Lower leg skin (tissue), 4 donors: ENCODE measurements around the gene CELA1. TPM values are rescaled to one million over a fixed set of nuclear protein-coding genes. Genes with fewer than 3 reads are reported as not detected.
"Not testable (repeated sequence)": the region's sequence is repeated elsewhere in the genome, so short reads cannot be mapped to it uniquely, and the experiment has no call there.

ENCODE experiments used
- DNase-seq, 2 donors: peaks; one replicate each; pipeline ENCODE4 v3.0.0-alpha.2; 2019; ENCODE audit warnings: low spot score in 2 of 2
- H3K4me3 ChIP-seq: fragments of 200-600 bp; sonication (generic); 2 replicates; pipeline ENCODE4 v1.5.1; 2017; ENCODE audit warnings: mild to moderate bottlenecking, low read depth; ENCODE audit not compliant: poor library complexity, severe bottlenecking
- CTCF ChIP-seq, 3 donors: fragments of 450-650 bp; IDR thresholded peaks; one replicate each; pipeline ENCODE4 v1.5.1; 2016; ENCODE audit warnings: antibody characterized with exemption in 3 of 3, mild to moderate bottlenecking in 3 of 3, moderate library complexity in 2 of 3
- POLR2A ChIP-seq, 2 donors: fragments of 450-650 bp; IDR thresholded peaks; one replicate each; pipeline ENCODE4 v1.6.1; 2016 to 2017; ENCODE audit warnings: antibody characterized with exemption in 2 of 2, mild to moderate bottlenecking in 1 of 2, moderate library complexity in 1 of 2
- WGBS, 2 donors: methylation state at CpG; one replicate each; pipeline ENCODE4 v1.1.5; 2018; 5-methylcytosine and 5-hydroxymethylcytosine counted together
- intact Hi-C: fragments of 100-400 bp; cut with DNase I; formaldehyde crosslinking; loops from one replicate; pipeline ENCODE4 v1.15.0; 2023; ENCODE audit warnings: low total_unique reads
- total RNA-seq, 4 donors: library from RNA; depleted of rRNA; stranded (reverse); fragments of >200 nt; gene quantifications; one replicate each; pipeline ENCODE4 v1.1.0, GENCODE V29; 2016

CELA1 gene
- total RNA-seq, 4 donors from 2014 or later = not detected

- WGBS, 2 donors = 80 to 82% methylated on average over 7 of the region's 7 CpGs
- no peak for TF ChIP-seq CTCF (IDR thresholded peaks at IDR 0.05)
- TF ChIP-seq POLR2A (IDR thresholded peaks at IDR 0.05) = no peak
- DNase-seq = no peak
- H3K4me3 ChIP-seq = no peak overlapping the region
- intact Hi-C loops = no loop called here
Measured at GRCh38 chr12:51345681-51346080, 798 bp downstream of the CELA1 start.

DNA sequence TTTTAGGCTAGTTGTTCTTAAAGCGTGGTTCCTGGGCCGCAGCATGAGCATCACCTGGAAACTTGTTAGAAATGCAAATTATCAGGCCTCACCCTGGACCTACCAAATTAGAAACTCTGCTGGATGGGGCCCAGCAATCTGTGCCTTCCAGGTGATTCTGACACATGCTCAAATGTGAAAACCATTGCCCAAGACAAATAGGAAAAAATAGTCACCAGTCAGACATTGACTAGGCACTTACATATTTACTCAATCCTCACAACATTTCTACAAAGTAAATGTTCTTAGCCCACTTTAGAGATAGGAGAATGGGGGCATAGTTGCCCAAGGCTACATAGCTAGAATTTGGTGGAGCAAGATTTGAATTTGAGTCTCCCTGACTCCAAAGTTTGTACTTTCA is 3.3 kb downstream of the CELA1 start:
- no peak overlapping the region for H3K4me3 ChIP-seq
- TF ChIP-seq CTCF (IDR thresholded peaks at IDR 0.05) = no peak
- no peak for DNase-seq
- 52 to 63% methylated on average over 2 of the region's 2 CpGs for WGBS, 2 donors
- intact Hi-C loops = loop anchor here (5.0 kb wide), 1 partner anchor 76 kb away; no protein-coding TSS in a partner anchor

DNA sequence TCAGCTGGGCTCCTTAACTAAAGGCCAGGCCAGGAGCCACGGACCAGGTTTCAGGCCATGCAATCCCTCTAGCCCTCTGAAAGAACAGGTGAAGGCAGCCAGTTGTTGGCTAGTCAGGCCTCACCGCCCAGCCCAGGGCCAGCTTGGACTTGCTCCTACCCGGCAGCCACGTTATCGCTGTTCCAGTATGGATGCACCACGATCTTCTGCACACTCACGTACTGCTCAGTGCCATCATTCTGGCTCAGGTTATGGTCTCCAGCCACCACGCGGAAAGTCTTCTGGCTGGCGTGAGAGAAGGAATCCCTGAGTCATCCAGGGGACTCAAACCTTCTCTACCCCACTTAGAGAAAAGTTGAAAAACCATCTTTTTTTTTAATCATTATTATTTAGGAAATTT is 4.1 kb downstream of the CELA1 start:
- no peak for TF ChIP-seq POLR2A (IDR thresholded peaks at IDR 0.05)
- TF ChIP-seq CTCF (IDR thresholded peaks at IDR 0.05) = no peak
- no peak overlapping the region for H3K4me3 ChIP-seq
- no peak for DNase-seq
- WGBS, 2 donors = 68 to 74% methylated on average over 10 of the region's 10 CpGs
- intact Hi-C loops = loop anchor here (5.0 kb wide), 1 partner anchor 75 kb away; no protein-coding TSS in a partner anchor

DNA sequence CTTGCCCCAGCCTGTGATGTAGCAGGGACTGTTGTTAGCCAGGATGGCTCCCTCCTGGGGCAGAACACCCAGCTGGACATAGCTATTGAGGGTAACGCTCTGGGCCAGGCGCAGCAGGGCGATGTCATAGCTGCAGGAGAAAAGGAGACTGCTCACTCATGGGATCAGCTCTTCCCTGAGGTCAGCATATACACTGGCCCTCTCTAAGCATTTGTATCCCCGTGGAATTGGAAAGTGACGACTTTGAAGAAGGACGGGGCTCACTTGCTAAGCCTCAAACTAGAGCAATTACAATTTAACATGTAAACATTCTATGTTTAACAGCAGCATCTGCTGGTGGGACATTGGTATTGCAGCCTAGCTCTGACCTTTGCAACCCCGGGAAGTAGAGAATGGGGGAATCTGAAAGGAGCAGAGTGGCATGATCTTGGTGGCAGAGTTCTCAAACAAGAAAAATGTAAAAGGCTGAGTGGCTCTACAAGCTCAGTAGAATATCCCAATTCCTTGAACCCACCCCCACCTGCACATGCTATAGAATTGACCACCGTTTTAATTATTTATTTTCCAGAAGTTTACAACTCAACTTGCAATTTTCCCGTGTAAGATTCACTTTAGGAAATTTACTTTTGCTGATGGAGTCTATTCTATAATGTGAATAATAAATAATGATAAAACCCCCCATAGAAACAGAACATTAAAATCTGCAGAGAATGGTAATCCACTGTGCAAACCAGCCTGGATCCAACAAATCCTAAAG is 5.0 kb downstream of the CELA1 start:
- WGBS, 2 donors = 31 to 42% methylated on average over 9 of the region's 9 CpGs
- TF ChIP-seq POLR2A (IDR thresholded peaks at IDR 0.05) = no peak
- TF ChIP-seq CTCF (IDR thresholded peaks at IDR 0.05) = peak in 2 of 3 donors; percentile 69 to 94
- no peak overlapping the region for H3K4me3 ChIP-seq
- DNase-seq = peak; percentile 76 to 92
- intact Hi-C loops = loop anchor here (5.0 kb wide), 1 partner anchor 74 kb away; no protein-coding TSS in a partner anchor

DNA sequence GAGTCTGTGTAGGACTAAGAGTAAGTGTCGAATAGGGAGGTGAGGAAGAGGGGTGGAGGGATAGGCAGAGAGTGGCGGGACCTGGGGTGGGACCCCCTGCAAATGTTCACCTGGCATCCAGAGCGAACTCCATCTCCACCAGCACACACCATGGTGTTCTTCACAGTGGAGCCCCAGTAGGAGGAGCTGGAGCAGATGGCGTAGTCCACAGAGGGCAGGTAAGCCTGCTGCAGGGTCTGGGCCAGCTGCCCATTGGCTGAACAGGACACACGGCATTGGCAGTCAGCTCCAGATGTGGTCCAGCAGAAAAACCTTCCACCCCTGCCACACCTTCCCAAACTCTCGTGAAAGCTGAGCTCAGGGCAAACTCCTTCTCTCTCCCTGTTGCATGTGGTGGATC is 6.7 kb downstream of the CELA1 start:
- H3K4me3 ChIP-seq = no peak overlapping the region
- no peak for DNase-seq
- intact Hi-C loops = loop anchor here (5.0 kb wide), 1 partner anchor 72 kb away; no protein-coding TSS in a partner anchor
- TF ChIP-seq POLR2A (IDR thresholded peaks at IDR 0.05) (no peak), CTCF (IDR thresholded peaks at IDR 0.05) (no peak)
- WGBS, 2 donors = 71 to 82% methylated on average over 6 of the region's 6 CpGs

DNA sequence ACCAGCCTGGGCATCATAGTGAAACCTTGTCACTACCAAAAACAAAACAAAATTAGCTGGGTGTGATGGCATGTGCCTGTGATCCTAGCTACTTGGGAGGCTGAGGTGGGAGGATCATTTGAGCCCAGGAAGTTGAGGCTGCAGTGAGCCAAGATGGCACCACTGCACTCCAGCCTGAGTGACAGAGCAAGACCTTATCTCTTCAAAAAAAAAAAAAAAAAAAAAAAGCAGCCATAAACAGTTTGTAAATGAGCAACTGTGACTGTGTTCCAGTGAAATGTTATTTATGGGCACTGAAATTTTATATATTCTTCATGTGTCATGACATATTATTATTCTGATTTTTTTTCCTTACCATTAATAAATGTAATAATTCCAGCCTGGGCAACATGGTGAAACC is 9.1 kb downstream of the CELA1 start:
- intact Hi-C loops, H3K4me3 ChIP-seq, DNase-seq: not testable (repeated sequence)
